IMR-90 (cell line): ENCODE data around the gene NMUR2. TPM values are rescaled to one million over a fixed set of nuclear protein-coding genes. Genes with fewer than 3 reads are reported as not detected.

Experiments used
- ATAC-seq: fragments of 200-7000 bp; cut with Tn5 transposase; 2 replicates; pipeline ENCODE4 v1.9.1; 2020; ENCODE audit warnings: low read depth, mild to moderate bottlenecking, moderate library complexity
- BruUV-seq: library from RNA; stranded (reverse); fragments of 400-500 nt; replicated peaks from 2 replicates; lab custom pipeline; 2021; lab: Mats Ljungman, UMichigan
- CTCF ChIA-PET: fragments of 300-600 bp; formaldehyde crosslinking; extraction: SDS; loops from one replicate; lab custom pipeline; 2021; ENCODE audit warnings: antibody characterized with exemption; lab: Yijun Ruan, JAX
- POLR2A ChIA-PET: fragments of 300-600 bp; sonication (Branson Sonifier 250); formaldehyde crosslinking; loops from one replicate; lab custom pipeline; 2022; ENCODE audit warnings: antibody characterized with exemption; ENCODE audit not compliant: unreplicated experiment; lab: Charles Lee
- DNase-seq: peaks from one replicate; pipeline ENCODE4 v3.0.0; 2013
- H2AFZ ChIP-seq: replicated peaks from 2 replicates; pipeline ENCODE3; 2013; ENCODE audit warnings: low read length, mild to moderate bottlenecking; ENCODE audit not compliant: poor library complexity
- H2AK5ac ChIP-seq: 2 replicates; pipeline ENCODE4 v1.6.1; 2013; ENCODE audit warnings: low read depth, low read length, inconsistent platforms
- H2AK9ac ChIP-seq: replicated peaks from 2 replicates; pipeline ENCODE3; 2013; ENCODE audit warnings: mild to moderate bottlenecking, low read depth, low read length, moderate library complexity; ENCODE audit not compliant: poor library complexity
- H2BK120ac ChIP-seq: 2 replicates; pipeline ENCODE4 v1.6.1; 2013; ENCODE audit warnings: low read depth, low read length, inconsistent platforms
- H2BK15ac ChIP-seq: 3 replicates; pipeline ENCODE4 v1.6.1; 2013; ENCODE audit warnings: low read depth, low read length, inconsistent platforms
- H2BK20ac ChIP-seq: 2 replicates; pipeline ENCODE4 v1.6.1; 2013; ENCODE audit warnings: low read depth, mild to moderate bottlenecking, inconsistent platforms, low read length, moderate library complexity
- H2BK5ac ChIP-seq: 2 replicates; pipeline ENCODE4 v1.6.1; 2013; ENCODE audit warnings: mild to moderate bottlenecking, low read depth, low read length, inconsistent platforms; ENCODE audit not compliant: poor library complexity, severe bottlenecking
- H3K14ac ChIP-seq: replicated peaks from 2 replicates; pipeline ENCODE4 v1.6.1; 2013; ENCODE audit warnings: low read depth, low read length, inconsistent platforms
- H3K18ac ChIP-seq: 2 replicates; pipeline ENCODE4 v1.6.1; 2013; ENCODE audit warnings: low read depth, low read length, control low read depth
- H3K23ac ChIP-seq: 2 replicates; pipeline ENCODE4 v1.6.1; 2013; ENCODE audit warnings: low read depth, low read length, inconsistent platforms
- H3K27ac ChIP-seq: 2 replicates; pipeline ENCODE4 v1.5.1; 2013; ENCODE audit warnings: mild to moderate bottlenecking, control low read depth, low read length; ENCODE audit not compliant: insufficient read depth
- H3K27me3 ChIP-seq: 2 replicates; pipeline ENCODE4 v1.6.1; 2013; ENCODE audit warnings: low read length; ENCODE audit not compliant: control insufficient read depth, insufficient read depth
- H3K36me3 ChIP-seq: 2 replicates; pipeline ENCODE4 v1.6.1; 2013; ENCODE audit warnings: low read length, mixed read lengths; ENCODE audit not compliant: control insufficient read depth, insufficient read depth
- H3K4ac ChIP-seq: 2 replicates; pipeline ENCODE4 v1.6.1; 2013; ENCODE audit warnings: low read depth, low read length, inconsistent platforms
- H3K4me1 ChIP-seq: 2 replicates; pipeline ENCODE4 v1.6.1; 2013; ENCODE audit warnings: low read length, mixed read lengths; ENCODE audit not compliant: control insufficient read depth, insufficient read depth
- H3K4me2 ChIP-seq: 2 replicates; pipeline ENCODE4 v1.6.1; 2013; ENCODE audit warnings: low read depth, mild to moderate bottlenecking, control low read depth, low read length, moderate library complexity
- H3K4me3 ChIP-seq: 2 replicates; pipeline ENCODE4 v1.5.1; 2013; ENCODE audit warnings: low read depth, mild to moderate bottlenecking, control low read depth, low read length, moderate library complexity; ENCODE audit not compliant: insufficient read depth
- H3K56ac ChIP-seq: 2 replicates; pipeline ENCODE4 v1.6.1; 2013; ENCODE audit warnings: low read length, inconsistent platforms; ENCODE audit not compliant: insufficient read depth; ENCODE audit errors: extremely low read depth
- H3K79me1 ChIP-seq, 2 experiments: 2 replicates each; pipeline ENCODE4 v1.6.1; 2013; ENCODE audit warnings: low read length in 2 of 2, inconsistent platforms in 1 of 2, low read depth in 1 of 2
- H3K9ac ChIP-seq: 2 replicates; pipeline ENCODE4 v1.6.1; 2013; ENCODE audit warnings: low read depth, low read length, control low read depth
- H3K9me1 ChIP-seq: 2 replicates; pipeline ENCODE4 v1.6.1; 2013; ENCODE audit warnings: low read length, inconsistent platforms; ENCODE audit not compliant: insufficient read depth
- H3K9me3 ChIP-seq: 2 replicates; pipeline ENCODE4 v1.6.1; 2013; ENCODE audit warnings: low read length; ENCODE audit not compliant: control insufficient read depth, insufficient read depth
- H4K20me1 ChIP-seq: 2 replicates; pipeline ENCODE4 v1.6.1; 2013; ENCODE audit warnings: low read length, inconsistent platforms; ENCODE audit not compliant: insufficient read depth
- H4K5ac ChIP-seq: 2 replicates; pipeline ENCODE4 v1.6.1; 2013; ENCODE audit warnings: mild to moderate bottlenecking, low read depth, low read length, control low read depth
- H4K8ac ChIP-seq, 2 experiments: 2 replicates each; pipeline ENCODE4 v1.6.1; 2013; ENCODE audit warnings: low read depth in 2 of 2, low read length in 2 of 2, control low read depth in 1 of 2, inconsistent platforms in 1 of 2
- H4K91ac ChIP-seq: 2 replicates; pipeline ENCODE4 v1.6.1; 2013; ENCODE audit warnings: low read depth, low read length, inconsistent platforms; ENCODE audit not compliant: insufficient read depth
- CTCF ChIP-seq: conservative IDR thresholded peaks from 2 replicates; pipeline ENCODE4 v1.5.1; 2012; ENCODE audit warnings: mild to moderate bottlenecking, low read depth, low read length, improper control_type of control experiment
- WGBS, 2 experiments: methylation state at CpG; one replicate each; pipeline versions ENCODE4 v1.1.5 to v1.1.7; 2013; ENCODE audit warnings: missing lambda C conversion rate in 2 of 2; ENCODE audit not compliant: insufficient read length in 1 of 2; ENCODE audit errors: extremely low coverage in 2 of 2; 5-methylcytosine and 5-hydroxymethylcytosine counted together
- dilution Hi-C: fragments of 300-500 bp; cut with HindIII; formaldehyde crosslinking; loops from one replicate; pipeline ENCODE4 v1.14.3; 2018; ENCODE audit warnings: low sequenced_read_pairs; ENCODE audit not compliant: unreplicated experiment
- in situ Hi-C: fragments of 300-500 bp; cut with MboI; formaldehyde crosslinking; loops from 3 replicates; pipeline ENCODE4 v1.14.3; 2019; ENCODE audit warnings: low sequenced_read_pairs, inconsistent platforms, mixed read lengths
- intact Hi-C: fragments of 100-400 bp; cut with micrococcal nuclease; formaldehyde crosslinking; loops from 2 replicates; pipeline ENCODE4 v1.10.0; 2022
- polyA plus RNA-seq, 3 experiments: library from polyadenylated mRNA; depleted of rRNA; stranded (reverse); fragments of >200 nt; gene quantifications; 2 replicates each; pipeline ENCODE4 v1.2.3, GENCODE V29; 2012; ENCODE audit warnings: low replicate concordance in 1 of 3
- total RNA-seq: library from RNA; depleted of rRNA; stranded (reverse); fragments of >200 nt; gene quantifications from 2 replicates; pipeline ENCODE4 v1.2.3, GENCODE V29; 2012

The NMUR2 gene
- total and polyA plus RNA-seq, 2 of the 4 experiments (the other 2 are of a cell fraction) = not detected

DNA sequence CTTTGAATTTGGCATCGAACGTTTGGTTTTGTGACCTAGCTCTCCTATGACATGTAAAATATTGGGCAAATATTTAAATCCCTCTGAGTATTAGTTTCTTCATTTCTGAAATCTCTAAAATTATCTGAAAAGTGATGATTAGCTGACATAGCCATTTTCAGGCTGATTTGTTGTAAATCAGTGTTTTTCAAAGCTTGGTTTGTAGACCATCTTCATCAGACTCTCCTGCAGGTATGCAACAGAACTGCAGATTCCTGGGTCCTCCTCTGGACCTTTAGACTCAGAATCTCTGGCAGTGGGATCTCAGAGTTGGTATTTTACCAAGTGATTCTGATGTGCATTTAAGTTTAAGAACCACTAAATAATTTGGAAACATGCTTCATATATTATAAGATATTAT, 38.9 kb upstream of the NMUR2 start:
- Histone ChIP-seq H3K27me3 (no peaks in the 10 kb centered on the region), H3K36me3 (no peaks in the 10 kb centered on the region), H3K9me3 (no peaks in the 10 kb centered on the region), H3K18ac (no peak overlapping the region), H3K27ac (no peak overlapping the region), H4K91ac (no peak overlapping the region), H3K79me1 (no peaks in the 10 kb centered on the region), H3K9me1 (no peaks in the 10 kb centered on the region), H4K20me1 (no peaks in the 10 kb centered on the region), H3K4ac (no peak overlapping the region), H2AK5ac (no peak overlapping the region), H2AK9ac (no peak overlapping the region), H2AFZ (no peak overlapping the region), H2BK20ac (no peak overlapping the region), H3K9ac (no peak overlapping the region), H3K23ac (no peak overlapping the region), H4K8ac (no peak overlapping the region), H3K56ac (no peak overlapping the region), H2BK15ac (no peak overlapping the region), H3K4me1 (no peaks in the 10 kb centered on the region), H2BK120ac (no peak overlapping the region), H3K14ac (no peak overlapping the region), H3K4me2 (no peak overlapping the region), H3K4me3 (no peak overlapping the region), H4K5ac (no peak overlapping the region), H2BK5ac (no peak overlapping the region)
- no peak for DNase-seq
- dilution Hi-C loops = no loop called here
- in situ Hi-C loops = no loop called here
- BruUV-seq = no TSS peak
- intact Hi-C loops = no loop called here
- no peak for ATAC-seq
- WGBS, 2 experiments = no CpG with 5 or more reads among the region's 2 CpGs
- POLR2A ChIA-PET = no interaction called here
- no peak for TF ChIP-seq CTCF
- CTCF ChIA-PET = no interaction called here
